DMS153 (cell line): ENCODE results near the gene RASGEF1C.

Experiments used
- DNase-seq: peaks from one replicate; lab custom pipeline; 2025; lab: John Stamatoyannopoulos, UW

Gene RASGEF1C

DNA sequence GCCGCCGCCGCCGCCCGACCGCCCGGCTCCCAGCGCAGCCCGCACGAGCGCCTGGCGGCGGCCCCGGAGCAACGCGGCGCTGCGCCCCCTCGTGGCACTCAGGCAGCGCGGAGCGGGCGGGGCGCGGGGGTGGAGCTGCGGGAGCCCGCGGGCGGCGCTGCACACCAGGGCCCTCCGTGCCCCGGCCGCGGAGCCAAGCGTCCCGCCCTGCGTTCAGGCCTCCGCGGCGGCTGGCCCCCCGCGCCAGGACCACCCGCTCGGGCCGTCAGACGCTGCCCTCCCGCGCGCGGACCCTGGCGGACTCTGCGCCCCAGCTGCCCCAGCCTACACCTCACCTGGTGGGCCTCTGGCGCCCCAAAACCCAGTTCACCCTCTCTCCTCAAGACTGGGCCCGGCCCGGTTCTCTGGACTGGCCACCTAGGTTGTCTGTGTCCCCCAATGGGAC, at the start of gene RASGEF1C:
RASGEF1C (minus strand) TSS at position 75 of the 445 bp plus-strand sequence. CDS start 71,159 bp downstream, outside the sequence.
- DNase-seq: no peak

DNA sequence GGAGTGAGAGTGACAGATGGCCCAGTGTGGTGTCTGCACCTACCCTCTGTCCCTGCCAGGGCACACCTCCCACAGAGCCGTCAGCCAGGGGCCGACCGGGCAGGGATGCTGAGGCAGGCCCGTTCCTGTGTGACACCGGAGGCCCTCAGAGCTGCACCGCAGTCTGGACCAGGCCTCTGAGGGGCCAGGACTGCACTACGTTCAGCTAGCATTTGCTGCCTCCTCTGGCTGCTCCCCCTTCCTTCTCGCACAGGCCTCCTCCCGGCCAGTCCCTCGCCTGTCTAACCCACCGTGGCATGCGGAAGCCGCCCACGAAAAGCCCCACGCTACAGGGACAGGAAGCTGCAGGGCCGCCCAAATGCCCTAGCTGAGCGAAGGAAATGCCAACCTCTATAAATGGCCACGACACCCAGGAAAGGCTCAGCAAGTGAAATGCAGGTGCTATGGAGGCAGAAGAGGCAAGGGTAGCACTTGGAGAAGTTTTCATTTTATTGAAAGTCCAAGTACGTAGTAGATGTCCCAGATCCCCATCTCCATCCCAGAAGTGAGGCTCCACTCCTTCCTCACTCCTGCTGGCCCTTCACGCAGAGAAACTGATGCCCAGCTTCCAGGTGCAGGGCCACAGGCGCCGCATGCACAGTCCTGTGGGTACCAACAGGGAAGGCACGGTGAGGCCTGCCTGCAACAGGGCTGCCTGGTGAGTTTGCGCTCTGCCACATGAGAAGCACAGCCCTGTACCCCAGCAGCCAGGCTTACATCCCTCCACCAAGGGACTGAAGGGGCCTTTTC, 44.2 kb upstream of the RASGEF1C start:
- DNase-seq: no peak

DNA sequence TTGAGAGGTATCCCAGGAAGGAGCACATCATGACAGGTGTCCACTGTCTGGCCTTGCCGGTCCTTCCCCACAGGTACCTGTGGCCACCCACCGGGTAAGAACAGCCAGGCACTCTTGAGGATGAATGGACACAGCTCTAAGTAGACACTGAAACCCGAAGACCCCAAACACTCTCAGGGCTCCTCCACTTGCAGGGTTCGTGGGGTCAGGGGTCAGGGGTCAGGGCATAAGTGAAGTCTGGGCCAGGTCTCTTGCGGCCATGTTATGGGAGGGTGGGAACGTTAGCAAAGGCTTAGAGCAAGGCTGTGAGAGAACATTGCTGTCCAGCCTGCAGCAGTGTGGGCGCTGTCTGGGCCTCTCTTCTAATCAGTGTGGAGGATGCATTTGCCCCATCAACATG, 42.9 kb upstream of the RASGEF1C start:
- no peak for DNase-seq

DNA sequence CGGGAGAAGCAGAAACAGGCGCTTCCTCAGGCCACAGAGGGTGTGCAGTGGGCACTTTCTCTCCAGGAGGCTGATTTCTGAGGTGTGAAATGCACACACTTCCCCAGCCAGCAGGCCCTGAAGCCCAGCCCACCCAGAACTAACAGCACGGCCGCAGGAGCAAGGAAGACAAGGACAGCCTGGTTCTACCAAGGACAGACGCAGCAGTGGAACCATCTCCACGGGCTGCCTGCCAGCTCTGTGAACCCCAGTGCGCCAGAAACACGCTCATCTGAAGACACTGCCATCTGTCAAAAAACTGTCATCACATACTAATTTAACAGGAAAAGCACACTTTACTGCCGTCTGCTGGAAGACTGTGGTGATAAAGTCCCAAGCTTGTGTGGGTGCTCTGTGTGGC, 42.1 kb upstream of the RASGEF1C start:
- no peak for DNase-seq

DNA sequence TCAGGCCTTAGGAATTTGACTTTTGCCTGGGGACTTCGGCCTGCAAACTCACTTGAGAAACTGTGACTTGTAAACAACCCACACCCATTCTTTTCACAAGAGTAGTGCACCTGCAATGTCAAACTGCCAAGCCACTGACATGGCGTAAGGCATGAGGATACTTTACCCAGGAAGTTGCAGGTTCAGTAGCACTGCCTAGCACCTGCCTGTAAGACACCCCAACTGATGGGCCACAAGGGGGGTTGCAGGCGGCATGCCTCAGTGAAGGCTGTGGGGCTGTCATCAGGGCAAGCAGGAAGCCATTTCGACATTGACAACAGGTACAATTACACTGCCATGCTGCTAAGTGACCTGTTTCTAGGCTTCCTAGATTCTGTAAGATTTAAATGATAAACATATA, 41.3 kb upstream of the RASGEF1C start:
- no peak for DNase-seq

DNA sequence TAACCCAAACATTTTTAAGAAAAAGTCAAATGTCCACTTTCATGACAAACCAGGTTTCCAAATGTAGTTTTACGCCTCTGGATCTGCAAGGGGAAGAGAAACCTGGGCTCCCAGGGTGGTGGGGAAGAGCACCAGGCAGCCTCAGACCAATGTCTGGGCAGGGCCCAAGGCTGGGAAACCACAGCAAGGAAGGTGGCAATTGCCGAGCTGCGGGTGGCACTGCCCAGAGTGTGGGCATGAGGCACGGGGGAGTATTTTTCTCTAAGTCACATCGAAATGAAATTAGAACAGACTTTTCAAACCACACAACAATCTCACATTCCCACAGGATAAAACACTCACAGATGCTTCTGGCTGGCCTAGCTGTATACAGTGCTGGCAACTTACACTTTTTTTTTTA, 32.6 kb upstream of the RASGEF1C start:
- DNase-seq: no peak

DNA sequence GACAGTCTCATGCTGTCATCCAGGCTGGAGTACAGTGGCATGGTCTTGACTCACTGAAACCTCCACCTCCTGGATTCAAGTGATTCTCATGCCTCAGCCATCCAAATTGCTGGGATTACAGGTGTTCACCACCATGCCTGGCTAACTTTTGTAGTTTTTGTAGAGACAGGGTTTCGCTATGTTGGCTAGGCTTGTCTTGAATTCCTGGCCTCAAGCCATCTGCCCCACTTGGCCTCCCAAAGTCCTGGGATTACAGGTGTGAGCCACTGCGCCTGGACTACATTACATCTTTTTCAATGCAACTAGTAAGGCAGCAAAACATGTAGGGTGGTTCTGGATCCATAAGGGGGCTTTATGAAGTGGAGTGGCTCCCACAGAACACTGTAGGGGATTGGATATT, 29.6 kb upstream of the RASGEF1C start:
- no peak for DNase-seq

DNA sequence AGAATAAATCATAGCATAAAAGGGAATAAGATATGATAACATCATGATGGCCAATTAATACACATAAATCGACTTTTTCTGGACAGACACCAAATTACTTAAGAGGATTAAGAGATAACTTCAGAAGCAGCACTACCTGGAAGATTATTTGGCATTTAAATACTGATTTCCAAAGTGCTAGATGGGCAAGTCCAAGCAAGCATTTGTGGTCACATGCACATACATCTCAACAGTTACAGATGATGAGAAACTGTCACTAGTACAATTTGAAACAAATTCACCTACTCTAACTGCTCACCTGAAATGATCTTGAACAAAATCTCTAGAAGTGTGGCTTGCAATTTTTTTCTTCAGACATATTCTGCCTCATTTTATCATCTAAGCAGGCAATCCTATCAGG, 26.8 kb upstream of the RASGEF1C start:
- DNase-seq: no peak

DNA sequence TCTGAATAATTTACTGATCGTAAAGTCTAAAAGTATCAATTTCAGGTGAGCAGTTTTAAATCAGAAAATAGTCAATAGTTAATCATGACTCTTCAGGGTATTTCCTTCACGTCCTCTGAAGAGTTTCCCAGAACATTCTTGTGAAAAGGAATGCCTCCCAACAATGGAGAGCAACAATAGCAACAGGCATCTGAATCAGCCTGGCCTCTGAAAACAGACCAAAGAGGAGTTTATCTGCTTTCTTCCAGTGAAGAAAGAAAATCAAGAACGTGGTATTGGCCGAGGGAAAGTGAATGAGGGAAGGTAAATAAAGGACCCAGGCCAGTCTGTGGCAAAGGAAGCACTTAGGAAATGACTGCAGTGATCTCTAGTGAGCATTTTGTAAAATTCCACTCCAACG, 26.1 kb upstream of the RASGEF1C start:
- no peak for DNase-seq

DNA sequence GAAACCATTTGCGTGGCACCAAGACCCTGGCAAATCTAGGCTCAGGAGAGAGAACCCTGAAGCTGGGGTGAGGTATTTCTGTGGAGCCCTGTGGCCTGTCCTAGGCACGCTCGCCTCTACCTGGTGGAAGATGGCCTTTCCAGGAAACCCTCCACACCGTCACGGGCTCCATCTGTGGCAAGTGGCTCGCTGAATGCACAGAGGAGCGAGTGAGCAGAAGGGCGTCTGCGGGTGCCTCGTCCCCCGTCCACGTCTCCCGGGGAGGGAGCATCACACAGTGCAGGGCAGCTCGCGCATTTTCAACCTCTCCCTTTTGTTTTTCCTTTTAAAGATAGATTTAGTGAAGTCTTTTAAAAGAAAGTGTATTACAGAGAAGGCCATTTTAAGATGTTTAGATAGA, 25.3 kb upstream of the RASGEF1C start:
- DNase-seq: no peak

DNA sequence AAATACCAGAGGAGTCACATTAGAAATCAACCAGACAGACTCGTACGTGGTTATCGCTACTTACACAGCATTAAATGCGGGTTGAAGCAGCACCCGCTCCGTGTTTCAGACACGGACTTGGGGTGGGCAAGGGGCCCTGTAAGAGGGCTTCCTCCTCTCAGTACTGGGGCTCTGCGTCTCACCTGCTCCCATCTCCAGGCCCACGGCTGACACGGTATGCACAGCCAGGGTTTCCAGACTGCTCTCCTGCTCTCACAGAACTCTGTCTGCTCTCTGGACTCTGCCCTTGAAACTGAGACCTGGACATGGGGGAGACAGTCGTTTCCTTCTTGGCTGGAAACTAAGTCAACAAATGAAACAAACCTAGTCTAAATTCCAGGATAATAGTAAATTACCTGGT, 24.7 kb upstream of the RASGEF1C start:
- DNase-seq: no peak

DNA sequence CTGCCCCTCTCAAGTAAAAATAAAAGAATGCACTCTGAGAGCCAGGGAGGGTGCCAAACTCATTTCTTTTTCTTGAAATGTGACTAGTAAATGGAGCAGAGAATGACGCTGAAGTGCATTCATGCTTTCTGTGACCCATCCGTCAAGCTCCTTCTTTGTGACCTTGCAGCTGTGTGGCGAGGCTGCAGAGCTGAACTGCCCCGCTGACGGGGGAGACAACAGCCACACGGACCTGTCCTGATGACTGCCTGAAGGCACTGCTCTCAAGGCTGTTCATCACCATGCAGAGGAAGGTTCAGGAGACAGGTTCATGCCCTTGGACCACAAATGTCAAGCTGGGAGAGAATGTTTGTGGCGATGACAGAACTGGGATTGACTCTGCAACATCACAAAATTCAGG, 21.0 kb upstream of the RASGEF1C start:
- no peak for DNase-seq

DNA sequence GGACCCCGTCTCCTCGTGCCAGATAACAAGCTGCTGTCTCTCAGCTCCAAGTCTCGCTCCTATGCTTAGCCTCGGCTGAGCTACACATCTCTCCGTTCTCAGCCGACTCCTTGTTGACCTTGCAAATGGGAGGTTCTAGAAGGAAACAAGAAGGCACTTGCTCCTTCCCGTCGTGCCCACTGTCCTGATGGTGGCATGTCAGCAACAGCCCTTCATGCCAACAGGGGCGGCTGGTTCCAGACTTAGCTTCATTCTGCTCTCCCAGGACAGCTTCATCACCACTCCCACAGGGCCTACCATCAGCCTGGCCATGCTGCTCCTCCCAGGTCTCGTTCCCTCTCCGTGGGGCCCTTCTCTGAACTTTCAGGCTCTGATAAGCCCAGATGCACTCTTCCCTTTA, 13.0 kb upstream of the RASGEF1C start:
- no peak for DNase-seq

DNA sequence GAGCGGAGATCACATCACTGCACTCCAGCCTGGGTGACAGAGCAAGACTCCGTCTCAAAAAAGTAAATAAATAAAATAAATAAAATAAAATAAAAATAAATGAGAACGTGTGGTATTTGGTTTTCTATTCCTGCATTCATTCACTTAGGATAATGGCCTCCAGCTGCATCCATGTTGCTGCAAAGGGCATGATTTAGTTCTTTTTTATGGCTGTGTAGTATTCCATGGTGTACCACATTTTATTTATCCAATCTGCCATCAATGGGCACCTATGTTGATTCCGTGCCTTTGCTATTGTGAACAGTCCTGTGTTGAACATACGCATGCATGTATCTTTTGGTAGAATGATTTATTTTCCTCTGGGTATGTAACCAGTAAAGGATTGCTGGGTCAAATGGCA, 8.8 kb upstream of the RASGEF1C start:
- no peak for DNase-seq

DNA sequence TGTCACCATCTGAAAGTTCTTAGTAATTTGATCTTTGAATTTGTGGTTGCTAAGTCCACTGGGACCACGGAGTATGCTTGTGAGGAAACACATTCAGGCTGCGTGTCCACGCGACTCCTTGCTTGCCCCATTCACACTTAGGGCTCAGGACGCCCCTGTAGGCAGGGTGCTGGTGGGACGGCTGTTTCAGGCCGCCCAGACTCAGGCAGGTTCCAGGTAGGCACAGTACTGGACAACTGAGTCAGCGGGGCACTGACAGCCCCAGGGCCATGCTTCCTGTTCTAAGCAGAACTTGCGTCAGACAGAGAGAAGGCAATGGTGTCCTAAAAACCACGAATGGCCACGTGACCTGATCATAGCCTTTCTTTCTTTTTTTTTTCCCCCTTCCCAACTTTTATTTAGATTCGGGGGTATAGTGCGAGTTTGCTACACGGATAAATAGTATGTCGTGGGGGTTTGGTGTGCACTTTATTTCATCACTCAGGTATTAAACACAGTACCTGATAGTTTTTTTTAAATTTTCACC, 7.7 kb upstream of the RASGEF1C start:
- DNase-seq: no peak

DNA sequence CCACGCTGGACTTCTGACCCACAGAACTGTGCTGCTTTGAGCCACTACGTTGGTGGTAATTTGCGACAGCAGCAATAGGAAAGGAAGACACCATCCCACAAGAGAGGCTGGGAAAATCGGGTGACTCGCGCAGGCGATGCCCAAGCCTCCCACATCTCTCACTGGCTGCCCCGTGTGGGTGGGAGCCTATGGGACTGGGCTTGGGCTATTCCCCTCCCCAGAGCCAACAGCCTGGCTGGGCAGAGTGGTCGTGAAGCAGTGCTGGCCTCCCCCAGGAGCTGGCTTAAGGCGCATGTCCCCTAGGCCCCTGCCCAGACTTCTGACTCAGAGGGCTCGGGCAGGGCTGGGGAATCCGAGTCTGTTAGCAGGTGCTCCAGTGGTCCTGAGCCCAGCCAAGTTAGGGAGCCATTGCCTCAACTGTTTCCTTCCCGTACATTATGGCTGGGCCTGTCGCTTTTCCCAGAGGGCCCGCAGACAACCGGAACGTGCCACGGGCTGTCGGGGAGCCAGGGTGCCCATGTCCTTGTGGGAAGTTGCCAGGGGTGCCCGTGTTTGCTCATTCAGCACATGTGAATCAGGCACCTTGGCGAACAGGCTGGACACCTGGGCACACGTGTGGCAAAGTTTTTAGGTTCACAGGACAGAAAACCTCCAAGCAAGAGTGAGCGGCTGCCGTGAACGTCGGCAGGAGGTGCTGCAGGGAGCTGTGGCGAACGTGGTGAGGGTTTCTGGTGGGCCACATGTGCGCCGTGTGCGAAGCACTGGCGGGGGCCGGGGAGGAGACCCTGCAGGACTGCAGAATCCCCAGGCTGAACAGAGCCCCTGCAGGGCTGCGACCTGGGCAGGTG, 7.0 kb upstream of the RASGEF1C start:
- no peak for DNase-seq

DNA sequence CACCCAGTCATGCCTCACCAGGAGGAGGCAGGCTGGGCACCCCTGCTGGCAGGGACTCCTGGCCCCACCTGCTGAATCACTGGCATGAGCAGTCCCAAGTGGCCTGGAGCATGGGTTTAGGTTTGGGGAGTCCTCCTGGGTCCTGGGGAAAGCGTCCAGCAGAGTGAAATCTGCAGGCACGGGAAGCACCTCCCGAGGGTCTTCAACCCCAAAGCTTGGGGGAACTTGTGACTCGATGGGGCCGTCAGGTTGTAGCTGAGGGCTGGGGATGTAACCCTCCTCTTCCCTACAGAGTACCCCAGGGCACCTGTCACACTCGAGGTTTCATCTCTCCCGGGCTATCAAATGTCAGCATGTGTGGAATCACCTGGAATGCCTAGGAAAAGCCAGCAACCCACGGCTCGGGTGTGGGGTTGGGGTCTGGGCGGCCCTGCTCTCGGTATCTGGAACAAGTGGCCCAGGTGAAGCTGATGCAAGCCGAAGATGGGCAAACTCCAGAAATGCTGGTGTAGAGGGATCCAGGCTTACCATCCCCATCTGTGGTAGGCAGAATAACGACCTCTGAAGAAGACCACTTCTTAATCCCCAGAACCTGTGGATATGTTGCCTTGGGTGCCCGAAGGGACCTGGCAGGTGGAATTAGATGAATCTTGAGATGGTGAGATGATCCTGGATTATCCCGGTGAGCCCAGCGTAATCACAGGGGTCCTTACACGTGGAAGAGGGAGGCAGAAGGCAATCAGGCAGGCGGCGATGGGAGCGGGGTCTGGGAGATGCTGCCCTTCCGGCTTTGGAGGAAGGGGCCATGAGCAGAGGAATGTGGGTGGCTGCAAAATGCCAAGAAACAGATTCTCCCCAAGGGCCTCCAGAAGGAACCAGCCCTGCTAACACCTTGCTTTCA, 6.1 kb upstream of the RASGEF1C start:
- no peak for DNase-seq

DNA sequence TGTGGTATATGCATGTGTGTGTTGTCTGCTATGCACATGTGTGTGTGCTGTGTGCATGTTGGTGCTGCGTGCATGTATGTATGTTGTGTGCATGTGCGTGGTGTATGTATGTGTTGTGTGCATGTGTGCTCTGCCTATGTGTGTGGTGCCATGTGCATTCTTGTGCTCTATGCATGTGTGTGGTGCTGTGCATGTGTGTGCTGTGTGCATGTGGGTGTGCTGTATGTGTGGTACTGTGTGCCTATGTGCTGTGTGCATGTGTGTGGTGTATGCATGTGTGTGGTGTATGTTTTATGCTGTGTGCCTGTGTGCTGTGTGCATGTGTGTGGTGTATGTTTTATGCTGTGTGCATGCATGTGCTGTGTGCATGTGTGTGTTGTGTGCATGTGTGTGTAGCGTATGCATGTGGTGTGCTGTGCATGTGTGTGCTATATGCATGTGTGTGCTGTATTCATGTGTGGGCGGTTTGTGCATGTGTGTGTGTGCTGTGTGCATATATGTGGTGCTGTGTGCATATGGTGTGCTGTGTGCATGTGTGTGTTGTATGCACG, 4.7 kb upstream of the RASGEF1C start:
- no peak for DNase-seq

DNA sequence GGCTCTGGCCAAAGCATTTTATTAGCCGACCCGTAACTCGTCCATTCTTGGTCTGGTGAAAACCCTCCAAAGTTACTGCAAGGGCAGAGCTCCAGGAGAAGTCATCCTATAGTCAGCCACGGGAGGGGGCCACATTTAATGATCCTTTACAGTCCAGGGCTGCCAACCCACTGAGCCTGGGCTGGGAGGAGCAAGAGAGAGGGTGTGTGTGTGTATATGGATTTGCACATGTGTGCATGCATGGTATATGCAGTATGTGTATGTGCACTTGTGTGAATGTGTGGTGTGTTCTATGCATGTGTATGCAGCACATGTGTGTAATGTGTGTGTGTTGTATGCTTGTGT, 4.2 kb upstream of the RASGEF1C start:
- no peak for DNase-seq

DNA sequence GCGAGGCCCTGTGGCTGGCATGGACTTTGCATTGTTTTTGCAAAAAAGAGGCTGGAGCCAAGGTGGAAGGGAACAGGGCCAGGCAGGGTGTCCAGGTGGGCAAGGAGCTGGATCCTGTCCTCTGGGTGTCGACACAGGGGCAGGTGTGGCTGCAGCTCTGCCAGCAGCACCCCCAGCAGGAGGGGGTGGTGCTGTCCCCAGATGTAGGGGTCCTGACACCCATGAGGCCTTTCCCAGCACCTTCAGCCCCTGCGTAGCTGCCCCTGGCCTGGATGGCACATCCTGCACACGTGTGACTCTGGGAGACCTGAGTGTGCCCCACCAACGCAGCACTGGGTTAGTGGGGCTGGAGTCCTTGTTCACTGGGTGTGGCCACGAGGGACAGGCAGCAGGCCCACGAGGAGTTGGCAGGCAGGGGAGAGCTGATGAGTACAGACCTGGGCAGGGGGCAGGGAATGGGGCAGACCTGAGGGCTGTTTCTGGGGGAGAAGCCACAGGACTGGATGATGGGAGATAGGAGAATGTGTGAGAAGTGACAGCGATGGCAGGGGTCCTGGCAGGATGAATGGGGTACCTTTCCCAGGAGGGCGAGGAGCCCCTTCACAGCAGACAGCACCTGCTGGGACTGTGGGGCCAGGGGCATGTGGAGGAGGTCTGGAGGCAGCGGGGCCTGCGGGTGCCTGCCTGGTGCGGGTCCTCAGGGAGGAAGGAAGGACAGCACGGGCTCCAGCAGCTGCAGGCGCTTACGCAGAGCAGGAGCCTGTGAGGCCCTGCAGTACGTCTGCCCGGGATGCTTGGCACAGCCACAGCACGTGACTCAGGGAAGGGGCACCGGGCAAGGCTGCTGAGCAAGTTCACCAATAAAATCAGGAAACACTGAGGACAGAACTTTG, 3.6 kb upstream of the RASGEF1C start:
- no peak for DNase-seq

DNA sequence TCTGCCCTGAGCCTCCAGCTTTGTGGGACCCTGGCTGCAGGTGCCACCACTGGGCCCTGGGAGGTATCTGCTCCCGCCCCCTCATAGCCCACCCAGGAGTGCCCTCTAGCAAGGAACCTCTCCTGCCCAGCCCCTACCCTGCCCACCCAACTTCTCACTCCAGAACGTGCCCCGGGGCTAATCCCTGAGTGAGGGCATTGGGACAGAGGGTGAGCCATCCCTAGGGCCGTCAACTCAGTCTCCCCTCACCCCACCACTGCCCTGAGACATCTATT, 2.7 kb upstream of the RASGEF1C start:
- no peak for DNase-seq
